DND-41 (cell line): Measurements from ENCODE around the gene EBPL.
A peak's percentile ranks its signal among the peaks of the same experiment; 100 is the strongest.

ENCODE experiments used
- ATAC-seq: fragments of 200-7000 bp; cut with Tn5 transposase; 3 replicates; pipeline ENCODE4 v1.9.1; 2021; ENCODE audit warnings: low read depth; ENCODE audit not compliant: insufficient read depth
- DNase-seq: peaks from one replicate; pipeline ENCODE4 v3.0.0-alpha.2; 2020
- H2AFZ ChIP-seq: 2 replicates; pipeline ENCODE4 v1.6.0; 2012; ENCODE audit warnings: low read depth, low read length
- H3K27ac ChIP-seq: 2 replicates; pipeline ENCODE4 v1.5.1; 2012; ENCODE audit warnings: low read length, inconsistent platforms
- H3K27me3 ChIP-seq: fragments of 200-600 bp; sonication (generic); 2 replicates; pipeline ENCODE4 v1.6.0; 2012; ENCODE audit warnings: low read length, mild to moderate bottlenecking, inconsistent platforms; ENCODE audit not compliant: insufficient read depth, poor library complexity
- H3K36me3 ChIP-seq: 2 replicates; pipeline ENCODE4 v1.5.1; 2012; ENCODE audit warnings: low read length, inconsistent platforms; ENCODE audit not compliant: insufficient read depth
- H3K4me1 ChIP-seq: 2 replicates; pipeline ENCODE4 v1.5.1; 2012; ENCODE audit warnings: mild to moderate bottlenecking, low read length; ENCODE audit not compliant: insufficient read depth
- H3K4me2 ChIP-seq: 2 replicates; pipeline ENCODE4 v1.6.0; 2012; ENCODE audit warnings: mild to moderate bottlenecking, moderate library complexity, low read length, inconsistent platforms; ENCODE audit not compliant: insufficient read depth
- H3K4me3 ChIP-seq, 2 experiments: fragments of 200-600 bp in 1 of 2; shearing (Covaris generic) in 1 of 2; 2 replicates each; pipeline ENCODE4 v1.5.1; 2012 to 2016; ENCODE audit warnings: inconsistent platforms in 2 of 2, low read length in 2 of 2, mild to moderate bottlenecking in 2 of 2, low read depth in 1 of 2, moderate library complexity in 1 of 2
- H3K79me2 ChIP-seq: 2 replicates; pipeline ENCODE4 v1.6.0; 2012; ENCODE audit warnings: low read length, inconsistent platforms; ENCODE audit not compliant: insufficient read depth
- H3K9ac ChIP-seq: 2 replicates; pipeline ENCODE4 v1.6.0; 2012; ENCODE audit warnings: low read depth, mild to moderate bottlenecking, inconsistent platforms, low read length, moderate library complexity
- H3K9me3 ChIP-seq: 2 replicates; pipeline ENCODE4 v1.5.1; 2012; ENCODE audit warnings: low read length, moderate library complexity, mild to moderate bottlenecking, inconsistent platforms; ENCODE audit not compliant: insufficient read depth, severe bottlenecking
- H4K20me1 ChIP-seq: 2 replicates; pipeline ENCODE4 v1.6.0; 2012; ENCODE audit warnings: low read length; ENCODE audit not compliant: insufficient read depth
- EZH2 ChIP-seq: IDR thresholded peaks from 3 replicates; pipeline ENCODE4 v1.6.1; 2012; ENCODE audit warnings: borderline replicate concordance, low read depth, mild to moderate bottlenecking, moderate library complexity, low read length, inconsistent platforms; ENCODE audit not compliant: severe bottlenecking
- TF ChIP-seq, protein P1 (sequence below): IDR thresholded peaks from 2 replicates; pipeline ENCODE4 v1.5.1; 2012; ENCODE audit warnings: borderline replicate concordance, low read length, moderate library complexity, mild to moderate bottlenecking; ENCODE audit not compliant: poor library complexity, severe bottlenecking; ENCODE audit errors: extremely low read depth

EBPL gene

DNA sequence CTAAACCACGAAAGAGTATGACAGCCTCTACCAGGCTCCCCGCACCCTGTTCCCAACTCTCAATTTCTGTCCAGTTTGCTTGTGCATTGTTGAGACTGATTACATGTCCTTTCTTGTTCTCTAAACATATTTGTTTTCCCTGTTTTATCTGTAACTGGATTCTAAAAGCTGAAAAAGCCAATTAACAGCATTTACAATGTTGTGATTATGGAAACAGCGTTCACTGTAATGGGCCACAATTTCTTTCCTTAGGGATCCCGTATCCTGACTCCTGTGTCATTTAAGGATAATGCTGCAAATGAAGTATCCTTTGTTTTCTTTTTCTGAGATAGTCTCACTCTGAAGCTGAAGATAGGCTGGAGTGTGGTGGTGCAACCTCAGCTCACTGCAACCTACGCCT lies 20.5 kb downstream of the EBPL start:
- H3K79me2 ChIP-seq = peaks cover 22% of the 10 kb centered on the region
- TF ChIP-seq, protein P1, sequence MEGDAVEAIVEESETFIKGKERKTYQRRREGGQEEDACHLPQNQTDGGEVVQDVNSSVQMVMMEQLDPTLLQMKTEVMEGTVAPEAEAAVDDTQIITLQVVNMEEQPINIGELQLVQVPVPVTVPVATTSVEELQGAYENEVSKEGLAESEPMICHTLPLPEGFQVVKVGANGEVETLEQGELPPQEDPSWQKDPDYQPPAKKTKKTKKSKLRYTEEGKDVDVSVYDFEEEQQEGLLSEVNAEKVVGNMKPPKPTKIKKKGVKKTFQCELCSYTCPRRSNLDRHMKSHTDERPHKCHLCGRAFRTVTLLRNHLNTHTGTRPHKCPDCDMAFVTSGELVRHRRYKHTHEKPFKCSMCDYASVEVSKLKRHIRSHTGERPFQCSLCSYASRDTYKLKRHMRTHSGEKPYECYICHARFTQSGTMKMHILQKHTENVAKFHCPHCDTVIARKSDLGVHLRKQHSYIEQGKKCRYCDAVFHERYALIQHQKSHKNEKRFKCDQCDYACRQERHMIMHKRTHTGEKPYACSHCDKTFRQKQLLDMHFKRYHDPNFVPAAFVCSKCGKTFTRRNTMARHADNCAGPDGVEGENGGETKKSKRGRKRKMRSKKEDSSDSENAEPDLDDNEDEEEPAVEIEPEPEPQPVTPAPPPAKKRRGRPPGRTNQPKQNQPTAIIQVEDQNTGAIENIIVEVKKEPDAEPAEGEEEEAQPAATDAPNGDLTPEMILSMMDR = no peak
- TF ChIP-seq EZH2 = no peak
- H3K9me3 ChIP-seq = no peaks in the 10 kb centered on the region
- no peak overlapping the region for H2AFZ ChIP-seq
- peaks cover 11% of the 10 kb centered on the region; the same call in 1 of the 2 replicates for H4K20me1 ChIP-seq
- H3K36me3 ChIP-seq = peaks cover 28% of the 10 kb centered on the region
- no peak overlapping the region for H3K9ac ChIP-seq
- no peak overlapping the region for H3K4me2 ChIP-seq
- H3K27ac ChIP-seq = no peak overlapping the region
- no peak for ATAC-seq
- no peaks in the 10 kb centered on the region for H3K27me3 ChIP-seq
- DNase-seq = no peak
- no peak overlapping the region for H3K4me3 ChIP-seq
- no peaks in the 10 kb centered on the region for H3K4me1 ChIP-seq

DNA sequence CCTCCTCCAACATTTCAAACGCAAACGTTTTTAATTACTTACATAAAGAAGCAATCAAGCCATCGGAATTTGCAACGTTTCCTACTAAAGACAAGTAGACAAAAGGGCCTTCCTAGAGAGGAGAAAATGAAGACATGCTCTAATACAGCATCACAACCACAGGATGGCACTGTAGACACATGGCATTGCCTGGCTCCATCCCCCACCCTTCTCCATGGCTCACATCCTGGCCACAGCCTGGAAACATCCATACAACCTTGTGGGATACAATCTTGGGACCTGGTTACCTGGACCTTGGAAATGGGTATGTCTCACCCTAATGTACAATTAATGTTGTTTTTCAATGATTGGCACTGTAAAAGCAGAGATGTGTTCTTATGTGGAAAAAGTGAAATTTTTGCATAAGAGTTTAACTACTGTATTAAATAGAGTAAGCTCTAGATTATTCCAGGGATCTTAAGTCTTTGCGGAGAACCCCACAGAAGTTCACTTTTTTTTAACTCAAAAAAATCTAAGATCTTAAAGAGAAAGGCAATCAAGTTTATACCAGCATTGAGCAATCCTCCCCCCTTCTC lies 21.5 kb downstream of the EBPL start:
- H3K4me2 ChIP-seq = no peak overlapping the region
- H3K4me1 ChIP-seq = no peaks in the 10 kb centered on the region
- H3K27ac ChIP-seq = no peak overlapping the region
- no peak overlapping the region for H3K4me3 ChIP-seq
- H3K9ac ChIP-seq = no peak overlapping the region
- peaks cover 28% of the 10 kb centered on the region for H3K36me3 ChIP-seq
- TF ChIP-seq, protein P1 = peak; percentile 71
- TF ChIP-seq EZH2 = no peak
- peaks cover 13% of the 10 kb centered on the region for H3K79me2 ChIP-seq
- DNase-seq = peak; percentile 38
- H3K9me3 ChIP-seq = no peaks in the 10 kb centered on the region
- H3K27me3 ChIP-seq = no peaks in the 10 kb centered on the region
- H4K20me1 ChIP-seq = peaks cover 8% of the 10 kb centered on the region; the same call in 1 of the 2 replicates
- H2AFZ ChIP-seq = no peak overlapping the region
- ATAC-seq = peak; percentile 89

DNA sequence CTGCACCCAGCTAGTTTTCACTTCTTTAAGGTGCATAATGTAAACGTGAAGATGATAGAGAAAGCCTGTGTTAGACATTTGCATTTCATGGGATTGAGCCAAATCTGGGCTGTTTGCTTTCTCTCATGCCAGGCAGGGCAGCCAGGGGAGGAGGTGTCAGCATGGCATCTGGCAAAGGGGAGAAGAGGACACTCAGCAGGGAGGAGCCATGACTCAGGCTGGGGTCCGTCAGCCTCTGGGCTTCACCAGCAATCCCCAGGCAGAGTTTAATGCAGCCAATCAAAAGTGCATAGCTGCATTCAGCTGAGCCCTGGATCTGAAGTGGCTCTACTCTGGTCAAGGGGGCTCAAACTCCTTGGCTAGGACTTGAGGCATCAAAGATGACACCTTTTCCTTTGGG lies 23.5 kb downstream of the EBPL start:
- ATAC-seq (no peak), DNase-seq (no peak)
- H3K27ac ChIP-seq = no peak overlapping the region
- no peak overlapping the region for H2AFZ ChIP-seq
- no peak overlapping the region for H3K4me2 ChIP-seq
- H3K36me3 ChIP-seq = peaks cover 40% of the 10 kb centered on the region
- no peak overlapping the region for H3K4me3 ChIP-seq
- no peaks in the 10 kb centered on the region for H3K9me3 ChIP-seq
- peaks cover 9% of the 10 kb centered on the region; the same call in 1 of the 2 replicates for H3K79me2 ChIP-seq
- no peak for TF ChIP-seq EZH2
- TF ChIP-seq, protein P1 = no peak
- H3K4me1 ChIP-seq = no peaks in the 10 kb centered on the region
- H3K27me3 ChIP-seq = no peaks in the 10 kb centered on the region
- H4K20me1 ChIP-seq = peaks cover 5% of the 10 kb centered on the region; the same call in 1 of the 2 replicates
- no peak overlapping the region for H3K9ac ChIP-seq

DNA sequence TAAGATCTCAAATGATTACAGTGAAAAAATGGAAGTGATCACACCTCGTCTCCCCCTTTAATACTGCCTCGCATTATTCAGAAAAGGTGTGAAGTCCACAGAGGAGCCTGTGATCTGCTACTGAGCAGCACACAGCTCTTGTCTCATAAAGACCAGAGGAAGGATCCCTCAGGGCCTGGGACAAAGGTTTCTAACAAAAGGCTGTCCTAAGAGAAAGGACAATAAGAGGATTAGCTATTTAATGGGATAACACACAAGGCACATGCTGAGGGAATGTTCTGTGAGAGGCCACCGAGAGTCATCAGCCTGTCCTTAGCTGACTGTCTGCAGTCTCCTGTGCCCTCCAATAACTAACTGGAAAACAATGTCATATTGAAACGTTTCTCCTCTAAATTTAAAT lies 26.7 kb downstream of the EBPL start:
- Histone ChIP-seq H2AFZ (no peak overlapping the region), H3K27ac (no peak overlapping the region), H3K9me3 (no peaks in the 10 kb centered on the region), H3K79me2 (peaks cover 4% of the 10 kb centered on the region; the same call in 1 of the 2 replicates), H3K9ac (no peak overlapping the region), H3K27me3 (no peaks in the 10 kb centered on the region), H3K4me2 (no peak overlapping the region), H3K4me3 (no peak overlapping the region), H4K20me1 (peaks cover 1% of the 10 kb centered on the region; the same call in 1 of the 2 replicates), H3K36me3 (peaks cover 65% of the 10 kb centered on the region), H3K4me1 (no peaks in the 10 kb centered on the region)
- DNase-seq (no peak), ATAC-seq (no peak)
- TF ChIP-seq EZH2 = no peak
- TF ChIP-seq, protein P1 = no peak
